Lower leg skin (tissue), 4 donors: ENCODE results near the gene KCNC2. TPM values are rescaled to one million over a fixed set of nuclear protein-coding genes. Genes with fewer than 3 reads are reported as not detected.

ENCODE experiments used
- DNase-seq, 2 donors: peaks; one replicate each; pipeline ENCODE4 v3.0.0-alpha.2; 2019; ENCODE audit warnings: low spot score in 2 of 2
- H3K4me3 ChIP-seq: fragments of 200-600 bp; sonication (generic); 2 replicates; pipeline ENCODE4 v1.5.1; 2017; ENCODE audit warnings: mild to moderate bottlenecking, low read depth; ENCODE audit not compliant: poor library complexity, severe bottlenecking
- CTCF ChIP-seq, 3 donors: fragments of 450-650 bp; IDR thresholded peaks; one replicate each; pipeline ENCODE4 v1.5.1; 2016; ENCODE audit warnings: antibody characterized with exemption in 3 of 3, mild to moderate bottlenecking in 3 of 3, moderate library complexity in 2 of 3
- POLR2A ChIP-seq, 2 donors: fragments of 450-650 bp; IDR thresholded peaks; one replicate each; pipeline ENCODE4 v1.6.1; 2016 to 2017; ENCODE audit warnings: antibody characterized with exemption in 2 of 2, mild to moderate bottlenecking in 1 of 2, moderate library complexity in 1 of 2
- WGBS, 2 donors: methylation state at CpG; one replicate each; pipeline ENCODE4 v1.1.5; 2018; 5-methylcytosine and 5-hydroxymethylcytosine counted together
- intact Hi-C: fragments of 100-400 bp; cut with DNase I; formaldehyde crosslinking; loops from one replicate; pipeline ENCODE4 v1.15.0; 2023; ENCODE audit warnings: low total_unique reads
- total RNA-seq, 4 donors: library from RNA; depleted of rRNA; stranded (reverse); fragments of >200 nt; gene quantifications; one replicate each; pipeline ENCODE4 v1.1.0, GENCODE V29; 2016

KCNC2 gene
- total RNA-seq, 4 donors from 2014 or later, result 0.10 TPM; not detected in 3

- TF ChIP-seq CTCF (IDR thresholded peaks at IDR 0.05), result no peak
- TF ChIP-seq POLR2A (IDR thresholded peaks at IDR 0.05), result no peak
- H3K4me3 ChIP-seq, result no peak overlapping the region
- DNase-seq, result no peak
- intact Hi-C loops, result no loop called here
- 60 to 70% methylated on average over 5 of the region's 5 CpGs for WGBS, 2 donors
Observed at GRCh38 chr12:75116646-75117198, 92.9 kb downstream of the KCNC2 start.

GRCh38 chr12:75115748-75116147, 93.9 kb downstream of the KCNC2 start:
- WGBS, 2 donors, result 93 to 95% methylated on average over 2 of the region's 2 CpGs
- intact Hi-C loops, result no loop called here
- TF ChIP-seq CTCF (IDR thresholded peaks at IDR 0.05) (no peak), POLR2A (IDR thresholded peaks at IDR 0.05) (no peak)
- no peak for DNase-seq
- no peak overlapping the region for H3K4me3 ChIP-seq

GRCh38 chr12:75103822-75104221, 105.8 kb downstream of the KCNC2 start:
- TF ChIP-seq POLR2A (IDR thresholded peaks at IDR 0.05) (no peak), CTCF (IDR thresholded peaks at IDR 0.05) (no peak)
- DNase-seq, result no peak
- intact Hi-C loops, result no loop called here
- 91 to 95% methylated on average over 6 of the region's 6 CpGs for WGBS, 2 donors
- H3K4me3 ChIP-seq, result no peak overlapping the region

GRCh38 chr12:75101781-75102180, 107.9 kb downstream of the KCNC2 start:
- TF ChIP-seq POLR2A (IDR thresholded peaks at IDR 0.05), result no peak
- TF ChIP-seq CTCF (IDR thresholded peaks at IDR 0.05), result no peak
- WGBS, 2 donors, result 84 to 86% methylated on average over 3 of the region's 3 CpGs
- intact Hi-C loops, result no loop called here
- H3K4me3 ChIP-seq, result no peak overlapping the region
- DNase-seq, result no peak

GRCh38 chr12:75099210-75099609, 110.4 kb downstream of the KCNC2 start:
- no peak for DNase-seq
- no peak for TF ChIP-seq POLR2A (IDR thresholded peaks at IDR 0.05)
- TF ChIP-seq CTCF (IDR thresholded peaks at IDR 0.05), result no peak
- no peak overlapping the region for H3K4me3 ChIP-seq
- intact Hi-C loops, result no loop called here

GRCh38 chr12:75097003-75097402, 112.6 kb downstream of the KCNC2 start:
- DNase-seq, result no peak
- H3K4me3 ChIP-seq, result no peak overlapping the region
- intact Hi-C loops, result no loop called here
- no peak for TF ChIP-seq CTCF (IDR thresholded peaks at IDR 0.05)
- no peak for TF ChIP-seq POLR2A (IDR thresholded peaks at IDR 0.05)
